Measurements from ENCODE around the gene UBE2U. TPM values are rescaled to one million over a fixed set of nuclear protein-coding genes. Genes with fewer than 3 reads are reported as not detected.

Gene UBE2U
- polyA plus RNA-seq, 1 donor (not counting 4 experiments of a cell fraction or from before 2014, with no cell fraction given), result not detected

DNA sequence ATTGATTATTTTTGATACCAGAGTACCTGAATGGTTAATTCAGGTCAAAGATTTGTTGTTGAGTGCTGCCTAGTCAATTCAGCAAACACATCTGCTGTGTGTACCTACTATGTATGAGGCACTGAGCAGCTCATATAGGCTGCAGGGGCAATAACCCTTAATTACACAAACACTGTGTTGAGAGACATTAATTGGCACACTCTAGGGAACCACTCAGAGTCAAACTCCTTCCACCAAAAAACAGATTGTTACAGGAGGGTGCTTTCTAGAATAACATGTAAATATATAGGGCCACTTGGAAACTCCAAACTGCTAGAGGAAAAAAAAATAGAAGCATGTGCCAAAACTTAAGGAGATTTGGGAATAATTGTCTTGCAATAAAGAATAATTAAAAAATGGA lies 31.3 kb downstream of the UBE2U start:
- no peaks in the 10 kb centered on the region for H4K20me1 ChIP-seq (ENCODE audit: control insufficient read depth, extremely low read depth, insufficient read depth, low read length)
- no peak overlapping the region for H3K9ac ChIP-seq (ENCODE audit: control insufficient read depth, extremely low read depth, insufficient read depth, low read length)
- dilution Hi-C loops (cut with MboI; ENCODE audit: extremely low pct_ligation_motif_present, low sequenced_read_pairs), result loop anchor here (25.0 kb wide), 1 partner anchor 647 kb away; the partner anchor contains the start of gene PGM1
- DNase-seq (ENCODE audit: low read depth, low spot score), result no peak
- no peak overlapping the region for H3K4me3 ChIP-seq (ENCODE audit: control insufficient read depth in 2 of 3, extremely low read depth in 1 of 3, insufficient read depth in 2 of 3, low read depth in 1 of 3, low read length in 3 of 3)
- no peaks in the 10 kb centered on the region for H3K27me3 ChIP-seq (ENCODE audit: control insufficient read depth, extremely low read depth, insufficient read depth, low read length)
- H3K9me1 ChIP-seq (ENCODE audit: control insufficient read depth, extremely low read depth, insufficient read depth, low read length), result no peaks in the 10 kb centered on the region
- H2AFZ ChIP-seq (ENCODE audit: control insufficient read depth, low read length), result no peak overlapping the region
- no peaks in the 10 kb centered on the region for H3K36me3 ChIP-seq (ENCODE audit: control insufficient read depth in 2 of 2, extremely low read depth in 1 of 2, insufficient read depth in 2 of 2, low read length in 2 of 2)
- FAIRE-seq, result no peak
- no peaks in the 10 kb centered on the region for H3K79me2 ChIP-seq (ENCODE audit: control insufficient read depth, insufficient read depth, low read length)
- H3K4me2 ChIP-seq (ENCODE audit: control insufficient read depth, extremely low read depth, insufficient read depth, low read depth, low read length), result no peak overlapping the region
- H3K27ac ChIP-seq (ENCODE audit: control insufficient read depth, insufficient read depth, low read length), result no peak overlapping the region
- H3K4me1 ChIP-seq (ENCODE audit: control insufficient read depth, extremely low read depth, insufficient read depth, low read length), result no peaks in the 10 kb centered on the region
- no peaks in the 10 kb centered on the region for H3K9me3 ChIP-seq (ENCODE audit: control insufficient read depth, low read depth, low read length)
- TF ChIP-seq EZH2 (IDR thresholded peaks at IDR 0.05; ENCODE audit: low read length), result no peak
- TF ChIP-seq, protein P1, sequence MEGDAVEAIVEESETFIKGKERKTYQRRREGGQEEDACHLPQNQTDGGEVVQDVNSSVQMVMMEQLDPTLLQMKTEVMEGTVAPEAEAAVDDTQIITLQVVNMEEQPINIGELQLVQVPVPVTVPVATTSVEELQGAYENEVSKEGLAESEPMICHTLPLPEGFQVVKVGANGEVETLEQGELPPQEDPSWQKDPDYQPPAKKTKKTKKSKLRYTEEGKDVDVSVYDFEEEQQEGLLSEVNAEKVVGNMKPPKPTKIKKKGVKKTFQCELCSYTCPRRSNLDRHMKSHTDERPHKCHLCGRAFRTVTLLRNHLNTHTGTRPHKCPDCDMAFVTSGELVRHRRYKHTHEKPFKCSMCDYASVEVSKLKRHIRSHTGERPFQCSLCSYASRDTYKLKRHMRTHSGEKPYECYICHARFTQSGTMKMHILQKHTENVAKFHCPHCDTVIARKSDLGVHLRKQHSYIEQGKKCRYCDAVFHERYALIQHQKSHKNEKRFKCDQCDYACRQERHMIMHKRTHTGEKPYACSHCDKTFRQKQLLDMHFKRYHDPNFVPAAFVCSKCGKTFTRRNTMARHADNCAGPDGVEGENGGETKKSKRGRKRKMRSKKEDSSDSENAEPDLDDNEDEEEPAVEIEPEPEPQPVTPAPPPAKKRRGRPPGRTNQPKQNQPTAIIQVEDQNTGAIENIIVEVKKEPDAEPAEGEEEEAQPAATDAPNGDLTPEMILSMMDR (optimal IDR thresholded peaks at IDR 0.05 in 1 of 3, IDR thresholded peaks at IDR 0.05 in 1 of 3, conservative IDR thresholded peaks at IDR 0.05 in 1 of 3; ENCODE audit: extremely low read depth in 1 of 3, insufficient read depth in 2 of 3, low read length in 3 of 3), result no peak

GRCh38 chr1:64235181-64235580 lies 31.8 kb downstream of the UBE2U start:
- Histone ChIP-seq H2AFZ (ENCODE audit: control insufficient read depth, low read length) (no peak overlapping the region), H3K36me3 (ENCODE audit: control insufficient read depth in 2 of 2, extremely low read depth in 1 of 2, insufficient read depth in 2 of 2, low read length in 2 of 2) (no peaks in the 10 kb centered on the region), H3K9me1 (ENCODE audit: control insufficient read depth, extremely low read depth, insufficient read depth, low read length) (no peaks in the 10 kb centered on the region), H3K79me2 (ENCODE audit: control insufficient read depth, insufficient read depth, low read length) (no peaks in the 10 kb centered on the region), H3K9me3 (ENCODE audit: control insufficient read depth, low read depth, low read length) (no peaks in the 10 kb centered on the region), H3K9ac (ENCODE audit: control insufficient read depth, extremely low read depth, insufficient read depth, low read length) (no peak overlapping the region), H3K4me1 (ENCODE audit: control insufficient read depth, extremely low read depth, insufficient read depth, low read length) (no peaks in the 10 kb centered on the region), H3K27me3 (ENCODE audit: control insufficient read depth, extremely low read depth, insufficient read depth, low read length) (no peaks in the 10 kb centered on the region), H3K27ac (ENCODE audit: control insufficient read depth, insufficient read depth, low read length) (no peak overlapping the region), H3K4me2 (ENCODE audit: control insufficient read depth, extremely low read depth, insufficient read depth, low read depth, low read length) (no peak overlapping the region), H3K4me3 (ENCODE audit: control insufficient read depth in 2 of 3, extremely low read depth in 1 of 3, insufficient read depth in 2 of 3, low read depth in 1 of 3, low read length in 3 of 3) (no peak overlapping the region), H4K20me1 (ENCODE audit: control insufficient read depth, extremely low read depth, insufficient read depth, low read length) (no peaks in the 10 kb centered on the region)
- TF ChIP-seq EZH2 (IDR thresholded peaks at IDR 0.05; ENCODE audit: low read length), result no peak
- TF ChIP-seq, protein P1 (optimal IDR thresholded peaks at IDR 0.05 in 1 of 3, IDR thresholded peaks at IDR 0.05 in 1 of 3, conservative IDR thresholded peaks at IDR 0.05 in 1 of 3; ENCODE audit: extremely low read depth in 1 of 3, insufficient read depth in 2 of 3, low read length in 3 of 3), result no peak
- dilution Hi-C loops (cut with MboI; ENCODE audit: extremely low pct_ligation_motif_present, low sequenced_read_pairs), result loop anchor here (25.0 kb wide), 1 partner anchor 648 kb away; the partner anchor contains the start of gene PGM1
- FAIRE-seq, result no peak
- DNase-seq (ENCODE audit: low read depth, low spot score), result no peak

Measured in keratinocyte (primary cell).